Rectal smooth muscle tissue (tissue), 1 donor: ENCODE results near the gene PCED1B.
"Not testable (repeated sequence)": the region's sequence is repeated elsewhere in the genome, so short reads cannot be mapped to it uniquely, and the experiment has no call there.

Experiments
- H3K27ac ChIP-seq: one replicate; pipeline ENCODE4 v1.7.0; 2013; ENCODE audit warnings: low read depth, low read length, inconsistent platforms
- H3K27me3 ChIP-seq: one replicate; pipeline ENCODE4 v1.7.0; 2013; ENCODE audit warnings: low read length; ENCODE audit not compliant: control insufficient read depth, insufficient read depth
- H3K36me3 ChIP-seq: one replicate; pipeline ENCODE4 v1.7.0; 2013; ENCODE audit warnings: low read length; ENCODE audit not compliant: control insufficient read depth, insufficient read depth
- H3K4me1 ChIP-seq: one replicate; pipeline ENCODE4 v1.7.0; 2013; ENCODE audit warnings: low read length; ENCODE audit not compliant: control insufficient read depth, insufficient read depth
- H3K4me3 ChIP-seq: one replicate; pipeline ENCODE4 v1.7.0; 2013; ENCODE audit warnings: low read length
- H3K9ac ChIP-seq: one replicate; pipeline ENCODE4 v1.7.0; 2013; ENCODE audit warnings: low read length

PCED1B gene

DNA sequence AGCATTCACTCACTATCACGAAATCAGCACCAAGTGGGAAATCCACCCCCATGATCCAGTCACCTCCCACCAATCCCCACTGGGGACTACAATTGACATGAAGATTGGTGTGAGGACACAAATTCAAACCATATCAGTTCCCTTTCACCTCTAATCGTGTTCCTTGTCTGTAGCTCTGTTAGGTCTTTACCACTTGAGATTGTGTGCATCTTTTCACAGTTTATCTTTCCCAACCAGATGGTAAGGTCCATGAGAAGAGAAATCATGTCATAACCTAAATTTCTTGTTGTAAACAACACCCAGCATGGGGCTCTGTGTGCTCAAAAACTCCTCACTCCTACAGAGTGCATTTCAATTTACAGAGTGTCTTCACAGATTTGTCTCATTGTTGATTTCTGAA lies 27.1 kb upstream of the PCED1B start:
- H3K36me3 ChIP-seq, result no peaks in the 10 kb centered on the region

GRCh38 chr12:47053961-47054360 lies 25.5 kb upstream of the PCED1B start:
- no peaks in the 10 kb centered on the region for H3K27me3 ChIP-seq
- H3K4me1 ChIP-seq, result no peaks in the 10 kb centered on the region
- no peaks in the 10 kb centered on the region for H3K36me3 ChIP-seq
- H3K4me3 ChIP-seq, result no peak overlapping the region
- no peak overlapping the region for H3K27ac ChIP-seq
- H3K9ac ChIP-seq, result no peak overlapping the region

More for the DNA sequence above, 27.1 kb upstream of the PCED1B start:
- Histone ChIP-seq H3K4me3 (no peak overlapping the region), H3K27ac (no peak overlapping the region), H3K27me3 (no peaks in the 10 kb centered on the region), H3K4me1 (no peaks in the 10 kb centered on the region), H3K9ac (no peak overlapping the region)

DNA sequence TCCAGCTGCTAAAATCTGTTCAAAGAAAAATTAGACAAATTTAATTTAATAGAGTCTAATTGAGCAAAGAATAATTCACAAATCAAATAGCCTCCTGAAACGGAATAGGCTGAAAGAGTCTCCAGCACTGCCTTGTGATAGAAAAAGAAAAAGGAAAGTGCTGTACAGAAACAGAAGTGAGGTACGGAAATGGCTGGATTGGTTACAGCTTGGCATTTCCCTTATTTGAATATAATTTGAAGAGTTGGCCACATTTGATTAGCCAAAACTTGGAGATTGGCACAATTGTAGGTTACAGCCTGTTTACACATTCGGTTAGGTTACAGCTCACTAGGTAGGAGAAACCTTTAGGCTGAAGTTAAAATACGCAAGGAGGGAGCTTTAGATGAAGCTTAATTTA lies 24.8 kb upstream of the PCED1B start:
- no peaks in the 10 kb centered on the region for H3K36me3 ChIP-seq
- no peaks in the 10 kb centered on the region for H3K4me1 ChIP-seq
- no peaks in the 10 kb centered on the region for H3K27me3 ChIP-seq
- H3K9ac ChIP-seq, result no peak overlapping the region
- no peak overlapping the region for H3K27ac ChIP-seq
- H3K4me3 ChIP-seq, result no peak overlapping the region

GRCh38 chr12:47055856-47056255 lies 23.6 kb upstream of the PCED1B start:
- H3K27ac ChIP-seq, H3K27me3 ChIP-seq, H3K36me3 ChIP-seq, H3K4me3 ChIP-seq, H3K9ac ChIP-seq, H3K4me1 ChIP-seq: not testable (repeated sequence)

- not testable (repeated sequence) for H3K4me1 ChIP-seq, H3K27me3 ChIP-seq, H3K36me3 ChIP-seq, H3K4me3 ChIP-seq, H3K9ac ChIP-seq, H3K27ac ChIP-seq
Observed at GRCh38 chr12:47056944-47057343, 22.5 kb upstream of the PCED1B start.

GRCh38 chr12:47058640-47059039 lies 20.8 kb upstream of the PCED1B start:
- not testable (repeated sequence) for H3K9ac ChIP-seq, H3K36me3 ChIP-seq, H3K4me3 ChIP-seq, H3K27me3 ChIP-seq, H3K27ac ChIP-seq, H3K4me1 ChIP-seq

GRCh38 chr12:47065546-47065945 lies 13.9 kb upstream of the PCED1B start:
- Histone ChIP-seq H3K4me1 (peaks cover 3% of the 10 kb centered on the region), H3K36me3 (no peaks in the 10 kb centered on the region), H3K27ac (no peak overlapping the region), H3K4me3 (no peak overlapping the region), H3K27me3 (no peaks in the 10 kb centered on the region), H3K9ac (no peak overlapping the region)

DNA sequence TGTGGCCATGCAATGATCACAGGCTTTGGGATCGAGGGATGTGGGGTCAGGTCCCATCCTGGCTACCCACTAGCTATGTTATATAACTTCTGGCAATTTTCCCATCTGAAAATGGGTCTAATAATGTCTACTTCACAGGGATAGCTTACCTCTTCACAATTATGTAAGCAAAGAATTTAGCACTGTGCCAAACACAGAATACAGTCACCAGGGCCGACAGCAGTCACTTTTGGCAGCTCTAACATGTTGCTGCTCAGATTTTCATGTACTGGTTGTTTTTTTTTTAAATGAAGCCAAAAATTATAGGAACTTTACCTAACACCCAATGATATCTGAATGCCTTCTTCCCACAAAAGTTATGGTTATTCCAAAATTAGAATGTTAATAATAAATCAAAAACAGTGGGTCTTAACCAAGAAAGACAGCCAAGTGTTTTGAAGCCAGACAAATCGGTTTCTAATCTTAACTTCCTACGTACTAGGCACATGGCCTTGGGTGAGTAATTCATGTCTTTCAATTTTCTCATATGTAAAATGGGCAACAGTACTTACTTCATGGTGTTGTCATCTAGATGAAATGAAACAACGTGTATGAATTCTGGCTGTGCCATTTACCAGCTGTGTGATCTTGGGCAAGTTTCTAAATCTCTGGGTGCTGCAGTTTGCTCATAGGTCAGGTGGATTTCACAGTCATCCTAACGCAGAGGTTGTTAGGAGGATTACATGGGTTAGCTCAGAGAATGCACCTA lies 13.0 kb upstream of the PCED1B start:
- no peaks in the 10 kb centered on the region for H3K36me3 ChIP-seq
- no peak overlapping the region for H3K4me3 ChIP-seq
- H3K27ac ChIP-seq, result peak overlapping the region; percentile 40
- H3K4me1 ChIP-seq, result peaks cover 3% of the 10 kb centered on the region
- H3K9ac ChIP-seq, result no peak overlapping the region
- H3K27me3 ChIP-seq, result no peaks in the 10 kb centered on the region

- Histone ChIP-seq H3K9ac (no peak overlapping the region), H3K4me1 (peaks cover 3% of the 10 kb centered on the region), H3K36me3 (no peaks in the 10 kb centered on the region), H3K27me3 (no peaks in the 10 kb centered on the region), H3K4me3 (no peak overlapping the region), H3K27ac (peak overlapping the region; percentile 40)
Observed at GRCh38 chr12:47067176-47067575, 12.2 kb upstream of the PCED1B start.

DNA sequence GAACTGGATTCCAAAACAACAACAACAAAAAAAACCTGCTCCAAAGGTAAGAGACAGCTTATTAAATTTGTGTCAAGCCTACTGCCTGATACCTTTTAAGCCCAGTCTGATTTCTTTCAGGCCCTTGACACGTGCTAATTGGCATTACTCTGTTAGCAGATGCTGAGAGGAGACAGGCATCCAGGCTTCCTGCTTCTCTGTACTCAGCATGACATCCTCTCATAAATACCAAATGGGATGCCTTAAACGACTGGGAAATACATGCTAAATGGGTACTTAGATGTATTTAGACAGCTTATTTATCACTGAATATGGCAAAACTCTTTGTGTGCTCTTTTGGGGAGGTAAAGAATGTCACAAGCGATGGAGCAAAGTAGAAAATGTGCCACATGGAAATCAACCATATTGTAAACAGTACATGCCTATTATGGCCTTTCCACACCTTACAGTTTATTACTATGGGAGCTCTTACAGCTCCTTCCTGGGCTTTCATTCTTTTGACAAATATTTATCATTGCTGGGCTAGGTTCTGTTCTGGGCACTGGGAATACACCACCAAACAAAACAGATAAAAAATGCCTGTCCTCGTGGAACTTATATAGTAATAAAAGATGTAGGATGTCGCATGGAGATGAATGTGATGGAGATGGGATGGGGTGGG lies 11.5 kb upstream of the PCED1B start:
- H3K27ac ChIP-seq, result no peak overlapping the region
- peaks cover 3% of the 10 kb centered on the region for H3K4me1 ChIP-seq
- H3K4me3 ChIP-seq, result no peak overlapping the region
- H3K27me3 ChIP-seq, result no peaks in the 10 kb centered on the region
- no peak overlapping the region for H3K9ac ChIP-seq
- H3K36me3 ChIP-seq, result no peaks in the 10 kb centered on the region

- Histone ChIP-seq H3K4me1 (peaks cover 3% of the 10 kb centered on the region), H3K9ac (no peak overlapping the region), H3K27ac (no peak overlapping the region), H3K36me3 (no peaks in the 10 kb centered on the region), H3K4me3 (no peak overlapping the region), H3K27me3 (no peaks in the 10 kb centered on the region)
Observed at GRCh38 chr12:47068539-47068938, 10.9 kb upstream of the PCED1B start.

- Histone ChIP-seq H3K27me3 (no peaks in the 10 kb centered on the region), H3K4me3 (no peak overlapping the region), H3K27ac (no peak overlapping the region), H3K36me3 (no peaks in the 10 kb centered on the region), H3K4me1 (peaks cover 3% of the 10 kb centered on the region), H3K9ac (no peak overlapping the region)
Observed at GRCh38 chr12:47070310-47070709, 9.1 kb upstream of the PCED1B start.
